K562 (cell line): ENCODE data around the gene LSM11. TPM values are rescaled to one million over a fixed set of nuclear protein-coding genes. Genes with fewer than 3 reads are reported as not detected.

Source experiments
- ATAC-seq: fragments of 200-7000 bp; cut with Tn5 transposase; 3 replicates; pipeline ENCODE4 v1.9.1; 2020; ENCODE audit warnings: moderate library complexity
- BruUV-seq: library from RNA; stranded (reverse); fragments of 400-500 nt; replicated peaks from 2 replicates; lab custom pipeline; 2021; lab: Mats Ljungman, UMichigan
- CTCF ChIA-PET: fragments of 300-600 bp; formaldehyde crosslinking; extraction: SDS; loops from one replicate; lab custom pipeline; 2021; ENCODE audit warnings: low intra/inter-chr PET ratio; lab: Yijun Ruan, JAX
- POLR2A ChIA-PET: fragments of 300-600, 350-650 bp; sonication (Branson Sonifier 250); formaldehyde crosslinking; extraction: SDS; loops from one replicate; lab custom pipeline; 2021; ENCODE audit warnings: antibody characterized with exemption, inconsistent platforms; lab: Yijun Ruan, JAX
- DNase-seq, 4 experiments: peaks; one replicate each; pipeline versions ENCODE4 v3.0.0 to v3.0.0-alpha.2; 2011 to 2018; ENCODE audit warnings: low spot score in 3 of 4, mixed read lengths in 3 of 4; ENCODE audit errors: extremely low read depth in 1 of 4
- FAIRE-seq: peaks from 2 replicates; lab custom pipeline; 2011; peaks lifted over from hg19 to GRCh38; lab: Jason Lieb, UNC
- H2AFZ ChIP-seq: 2 replicates; pipeline ENCODE4 v1.6.0; 2011; ENCODE audit warnings: low read depth, low read length, control low read depth, inconsistent platforms
- H3K27ac ChIP-seq: fragments of 200-600 bp; 3 replicates; pipeline ENCODE4 v1.8.0; 2011; ENCODE audit warnings: low read depth, mild to moderate bottlenecking, control low read depth, inconsistent platforms, low read length, moderate library complexity, mixed read lengths; ENCODE audit errors: extremely low read depth
- H3K27me3 ChIP-seq, 2 experiments: fragments of 300-600 bp in 1 of 2; 2 replicates in 1 of 2; 3 replicates in 1 of 2; pipeline versions ENCODE4 v1.6.0 to v1.8.0; 2011; ENCODE audit warnings: inconsistent platforms in 2 of 2, low read length in 2 of 2, mild to moderate bottlenecking in 1 of 2, mixed read lengths in 1 of 2, moderate library complexity in 1 of 2; ENCODE audit not compliant: control insufficient read depth in 2 of 2, insufficient read depth in 2 of 2
- H3K36me3 ChIP-seq: fragments of 300-600 bp; 3 replicates; pipeline ENCODE4 v1.8.0; 2011; ENCODE audit warnings: mild to moderate bottlenecking, low read length, inconsistent platforms; ENCODE audit not compliant: control insufficient read depth, insufficient read depth
- H3K4me1 ChIP-seq, 2 experiments: fragments of 200-600 bp in 1 of 2; replicated peaks in 1 of 2; 2 replicates in 1 of 2; 3 replicates in 1 of 2; pipeline versions ENCODE4 v1.5.1 to v1.8.0; 2011; ENCODE audit warnings: inconsistent platforms in 2 of 2, low read length in 2 of 2, mild to moderate bottlenecking in 1 of 2, mixed read lengths in 1 of 2, moderate library complexity in 1 of 2; ENCODE audit not compliant: control insufficient read depth in 2 of 2, insufficient read depth in 2 of 2
- H3K4me2 ChIP-seq: 2 replicates; pipeline ENCODE4 v1.6.1; 2011; ENCODE audit warnings: low read length, control low read depth, inconsistent platforms, mixed read lengths; ENCODE audit not compliant: insufficient read depth
- H3K4me3 ChIP-seq: fragments of 200-600 bp; sonication (generic), shearing (Covaris generic); 2 replicates; pipeline ENCODE4 v1.5.1; 2016; ENCODE audit warnings: control low read depth, inconsistent platforms
- H3K79me2 ChIP-seq: fragments of 200-600 bp; 3 replicates; pipeline ENCODE4 v1.8.0; 2011; ENCODE audit warnings: low read length, inconsistent platforms; ENCODE audit not compliant: control insufficient read depth, insufficient read depth
- H3K9ac ChIP-seq, 2 experiments: 2 replicates each; pipeline versions ENCODE4 v1.6.0 to v1.6.1; 2011; ENCODE audit warnings: low read depth in 2 of 2, low read length in 2 of 2, control low read depth in 1 of 2, inconsistent platforms in 1 of 2, mild to moderate bottlenecking in 1 of 2, mixed read lengths in 1 of 2; ENCODE audit not compliant: insufficient read depth in 1 of 2
- H3K9me1 ChIP-seq: one replicate; pipeline ENCODE4 v1.6.0; 2011; ENCODE audit warnings: inconsistent platforms, mild to moderate bottlenecking, low read length, moderate library complexity; ENCODE audit not compliant: control insufficient read depth, insufficient read depth
- H3K9me3 ChIP-seq: replicated peaks from 2 replicates; pipeline ENCODE4 v1.5.1; 2011; ENCODE audit warnings: low read depth, low read length, inconsistent platforms; ENCODE audit not compliant: control insufficient read depth, insufficient read depth
- H4K20me1 ChIP-seq: replicated peaks from 2 replicates; pipeline ENCODE4 v1.6.1; 2011; ENCODE audit warnings: low read length, inconsistent platforms, mixed read lengths; ENCODE audit not compliant: control insufficient read depth, insufficient read depth
- CBX1 ChIP-seq: sonication (generic); IDR thresholded peaks from 2 replicates; pipeline ENCODE4 v1.6.1; 2016; ENCODE audit warnings: antibody characterized with exemption, low read depth, mild to moderate bottlenecking
- FOXK1 ChIP-seq: sonication (generic); formaldehyde crosslinking; IDR thresholded peaks from 2 replicates; pipeline ENCODE4 v1.8.0; 2022; ENCODE audit warnings: missing genetic modification reagents, mild to moderate bottlenecking, borderline replicate concordance
- IFI16 ChIP-seq: fragments of 250-450 bp; sonication (Bioruptor Pico); IDR thresholded peaks from 2 replicates; pipeline ENCODE4 v2.1.2; 2022; ENCODE audit warnings: mild to moderate bottlenecking, inconsistent platforms
- KDM1A ChIP-seq, 2 experiments: fragments of 450-650 bp; IDR thresholded peaks; 2 replicates each; pipeline ENCODE4 v1.6.1; 2016; ENCODE audit warnings: mild to moderate bottlenecking in 2 of 2
- KLF6 ChIP-seq: fragments of 250-450 bp; sonication (Bioruptor Pico); IDR thresholded peaks from 2 replicates; pipeline ENCODE4 v1.4.0; 2020; ENCODE audit warnings: mild to moderate bottlenecking, moderate library complexity, borderline replicate concordance
- MCM5 ChIP-seq: fragments of 450-650 bp; IDR thresholded peaks from 2 replicates; pipeline ENCODE4 v1.6.1; 2016; ENCODE audit warnings: low read depth
- MECOM ChIP-seq: fragments of 250-450 bp; sonication (Bioruptor Pico); IDR thresholded peaks from 2 replicates; pipeline ENCODE4 v1.8.0; 2022; ENCODE audit warnings: inconsistent platforms
- MXD1 ChIP-seq: fragments of 250-450 bp; sonication (Bioruptor Pico); IDR thresholded peaks from 2 replicates; pipeline ENCODE4 v1.8.0; 2021; ENCODE audit warnings: borderline replicate concordance, mild to moderate bottlenecking, moderate library complexity; ENCODE audit not compliant: poor library complexity, severe bottlenecking
- PKNOX1 ChIP-seq: fragments of 450-650 bp; IDR thresholded peaks from 2 replicates; pipeline ENCODE4 v1.6.1; 2016
- SIRT6 ChIP-seq: IDR thresholded peaks from one replicate; pipeline ENCODE4 v1.6.1; 2012; ENCODE audit warnings: low read depth, mild to moderate bottlenecking, control low read depth, inconsistent platforms, low read length, moderate library complexity
- TCF7L2 ChIP-seq: fragments of 150-350 bp; IDR thresholded peaks from 2 replicates; pipeline ENCODE4 v1.6.1; 2016; ENCODE audit warnings: low read depth, mild to moderate bottlenecking, low read length, moderate library complexity
- ZC3H11A ChIP-seq: IDR thresholded peaks from 2 replicates; pipeline ENCODE4 v1.6.1; 2012; ENCODE audit warnings: low read depth, low read length, improper control_type of control experiment
- ZNF609 ChIP-seq: sonication (generic); formaldehyde crosslinking; IDR thresholded peaks from 2 replicates; pipeline ENCODE4 v1.8.1; 2023; ENCODE audit warnings: missing genetic modification reagents, mild to moderate bottlenecking, borderline replicate concordance
- WGBS: fragments of 100-300 bp; shearing (Covaris generic); methylation state at CpG from one replicate; pipeline ENCODE4 v1.1.6; 2016; ENCODE audit warnings: low coverage, mixed read lengths; ENCODE audit not compliant: insufficient coverage; ENCODE audit errors: missing lambda C conversion rate; 5-methylcytosine and 5-hydroxymethylcytosine counted together
- in situ Hi-C: fragments of 300-500 bp; cut with MboI; formaldehyde crosslinking; loops from 4 replicates; pipeline ENCODE4 v1.15.0; 2018; ENCODE audit warnings: inconsistent platforms, mixed read lengths
- intact Hi-C: fragments of 100-400 bp; cut with micrococcal nuclease; formaldehyde crosslinking; loops from 2 replicates; pipeline ENCODE4 v1.14.2; 2022
- polyA plus RNA-seq, 8 experiments: library from polyadenylated mRNA; depleted of rRNA in 4 of 8; stranded (reverse) in 5 of 8; unstranded in 3 of 8; fragments of >200 nt; fragmentation: Nextera tagmentation in 2 of 8; fragmentation: Illumina TruSeq in 1 of 8; extraction: Ambion mirVana in 2 of 8; extraction: Trizol in 1 of 8; gene quantifications; 2 replicates each; pipeline versions ENCODE4 v1.2.1 to v1.2.3, GENCODE V29; 2011 to 2014; ENCODE audit warnings: inconsistent platforms in 1 of 8, missing spikeins in 1 of 8
- total RNA-seq, 7 experiments: library from RNA; depleted of rRNA in 6 of 7; stranded (reverse); fragments of >200 nt in 6 of 7; fragmentation: Illumina TruSeq in 2 of 7; extraction: Trizol in 2 of 7; gene quantifications; 2 replicates each; pipeline versions ENCODE4 v1.2.1 to v1.2.3, GENCODE V29; 2011 to 2021; ENCODE audit warnings: low replicate concordance in 1 of 7

LSM11 gene
- total and polyA plus RNA-seq, 9 of the 15 experiments (the other 6 are each of a cell fraction or from before 2014, with no cell fraction given): 1.8 to 9.4 (median 4.7) TPM

GRCh38 chr5:157808043-157808442 is 64.5 kb downstream of the LSM11 start:
- ATAC-seq (no peak), FAIRE-seq (no peak), DNase-seq (no peak)
- CTCF ChIA-PET: no interaction called here
- Histone ChIP-seq H2AFZ (no peak overlapping the region), H3K4me1 (no peaks in the 10 kb centered on the region), H3K27me3 (no peaks in the 10 kb centered on the region), H3K27ac (no peak overlapping the region), H3K9me1 (no peaks in the 10 kb centered on the region), H3K79me2 (no peaks in the 10 kb centered on the region), H3K9me3 (no peaks in the 10 kb centered on the region), H3K36me3 (peaks cover 86% of the 10 kb centered on the region), H3K9ac (no peak overlapping the region), H3K4me2 (no peak overlapping the region), H4K20me1 (no peaks in the 10 kb centered on the region), H3K4me3 (no peak overlapping the region)
- POLR2A ChIA-PET: interaction anchor here (1.4 kb wide), 1 partner anchor 38 kb away, joined by 3 read pairs; no protein-coding TSS in a partner anchor
- no peak for TF ChIP-seq IFI16 (CRISPR knock-in tag)
- TF ChIP-seq KLF6 (CRISPR knock-in tag): no peak
- TF ChIP-seq MCM5: no peak
- no peak for TF ChIP-seq ZNF609 (CRISPR knock-in tag)
- TF ChIP-seq FOXK1 (CRISPR knock-in tag): no peak
- TF ChIP-seq MECOM (CRISPR knock-in tag): no peak
- no peak for TF ChIP-seq TCF7L2
- no peak for TF ChIP-seq PKNOX1
- TF ChIP-seq SIRT6: no peak
- no peak for TF ChIP-seq CBX1
- TF ChIP-seq MXD1 (CRISPR knock-in tag): no peak
- TF ChIP-seq KDM1A (IDR thresholded peaks at IDR 0.05): no peak
- TF ChIP-seq ZC3H11A: no peak
- in situ Hi-C loops: no loop called here
- 51% methylated on average over 2 of the region's 2 CpGs for WGBS
- no TSS peak for BruUV-seq
- intact Hi-C loops: no loop called here
